Vagina (tissue), 2 donors: ENCODE measurements around the gene TMEM30B.

Experiments
- POLR2A ChIP-seq, 2 donors: fragments of 450-650 bp; IDR thresholded peaks; one replicate each; pipeline ENCODE4 v1.6.1; 2017; ENCODE audit warnings: antibody characterized with exemption in 2 of 2, mild to moderate bottlenecking in 2 of 2, moderate library complexity in 2 of 2
- POLR2AphosphoS5 ChIP-seq, 2 donors: sonication (generic); formaldehyde crosslinking; IDR thresholded peaks; one replicate each; pipeline ENCODE4 v1.9.0; 2017; ENCODE audit warnings: antibody characterized with exemption in 2 of 2, mild to moderate bottlenecking in 2 of 2, low read depth in 1 of 2; ENCODE audit not compliant: insufficient read depth in 1 of 2
- TF ChIP-seq, protein P1 (sequence below), 3 experiments: fragments of 450-650 bp in 2 of 3; fragments of 200-600 bp in 1 of 3; sonication (generic) in 1 of 3; IDR thresholded peaks; one replicate each; pipeline ENCODE4 v1.5.1; 2017 to 2019; ENCODE audit warnings: antibody characterized with exemption in 3 of 3, mild to moderate bottlenecking in 2 of 3, moderate library complexity in 2 of 3

DNA sequence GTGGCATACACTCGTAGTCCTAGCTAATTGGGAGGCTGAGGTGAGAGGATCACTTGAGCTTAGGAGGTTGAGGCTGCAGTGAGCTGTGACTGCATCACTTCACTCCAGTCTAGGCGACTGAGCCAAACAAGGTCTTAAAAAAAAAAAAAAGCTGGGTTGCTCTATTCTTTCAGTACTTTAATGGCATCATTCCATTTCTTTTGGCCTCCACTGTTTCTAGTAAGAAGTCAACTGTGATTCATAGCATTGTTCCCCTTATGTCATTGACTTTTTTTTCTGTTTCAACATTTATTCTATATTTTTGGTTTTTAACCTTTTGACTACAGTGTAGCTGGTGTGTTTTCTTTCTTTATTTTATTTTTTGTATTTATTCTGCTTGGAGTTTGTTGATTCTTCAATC is 23.6 kb upstream of the TMEM30B start:
- TF ChIP-seq, protein P1, sequence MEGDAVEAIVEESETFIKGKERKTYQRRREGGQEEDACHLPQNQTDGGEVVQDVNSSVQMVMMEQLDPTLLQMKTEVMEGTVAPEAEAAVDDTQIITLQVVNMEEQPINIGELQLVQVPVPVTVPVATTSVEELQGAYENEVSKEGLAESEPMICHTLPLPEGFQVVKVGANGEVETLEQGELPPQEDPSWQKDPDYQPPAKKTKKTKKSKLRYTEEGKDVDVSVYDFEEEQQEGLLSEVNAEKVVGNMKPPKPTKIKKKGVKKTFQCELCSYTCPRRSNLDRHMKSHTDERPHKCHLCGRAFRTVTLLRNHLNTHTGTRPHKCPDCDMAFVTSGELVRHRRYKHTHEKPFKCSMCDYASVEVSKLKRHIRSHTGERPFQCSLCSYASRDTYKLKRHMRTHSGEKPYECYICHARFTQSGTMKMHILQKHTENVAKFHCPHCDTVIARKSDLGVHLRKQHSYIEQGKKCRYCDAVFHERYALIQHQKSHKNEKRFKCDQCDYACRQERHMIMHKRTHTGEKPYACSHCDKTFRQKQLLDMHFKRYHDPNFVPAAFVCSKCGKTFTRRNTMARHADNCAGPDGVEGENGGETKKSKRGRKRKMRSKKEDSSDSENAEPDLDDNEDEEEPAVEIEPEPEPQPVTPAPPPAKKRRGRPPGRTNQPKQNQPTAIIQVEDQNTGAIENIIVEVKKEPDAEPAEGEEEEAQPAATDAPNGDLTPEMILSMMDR (IDR thresholded peaks at IDR 0.05) = no peak
- no peak for TF ChIP-seq POLR2A (IDR thresholded peaks at IDR 0.05)
- no peak for TF ChIP-seq POLR2AphosphoS5 (IDR thresholded peaks at IDR 0.05; ENCODE audit: insufficient read depth in 1 of 2, low read depth in 1 of 2)
